Lower lobe of right lung (tissue), 2 donors: ENCODE data around the gene MIOS. TPM values are rescaled to one million over a fixed set of nuclear protein-coding genes. Genes with fewer than 3 reads are reported as not detected.
"Not testable (repeated sequence)": the region's sequence is repeated elsewhere in the genome, so short reads cannot be mapped to it uniquely, and the experiment has no call there.

Experiments
- ATAC-seq, 2 donors: fragments of 200-7000 bp; cut with Tn5 transposase; one replicate each; pipeline ENCODE4 v1.9.1; 2020 to 2022; ENCODE audit warnings: mild to moderate bottlenecking in 2 of 2, moderate library complexity in 2 of 2
- DNase-seq: peaks from one replicate; pipeline ENCODE4 v3.0.0-alpha.2; 2020
- H3K27ac ChIP-seq: fragments of 200-600 bp; one replicate; pipeline ENCODE4 v1.8.0; 2022
- H3K27me3 ChIP-seq: fragments of 200-600 bp; one replicate; pipeline ENCODE4 v1.8.0; 2022; ENCODE audit warnings: low read depth
- H3K36me3 ChIP-seq: fragments of 200-600 bp; one replicate; pipeline ENCODE4 v1.8.0; 2022; ENCODE audit warnings: mild to moderate bottlenecking
- H3K4me1 ChIP-seq: fragments of 200-600 bp; one replicate; pipeline ENCODE4 v1.8.0; 2022
- H3K4me3 ChIP-seq: fragments of 200-600 bp; one replicate; pipeline ENCODE4 v1.8.0; 2022; ENCODE audit warnings: mild to moderate bottlenecking
- H3K9me3 ChIP-seq: fragments of 200-600 bp; one replicate; pipeline ENCODE4 v1.8.0; 2022
- intact Hi-C: fragments of 100-400 bp; cut with DNase I; formaldehyde crosslinking; loops from one replicate; pipeline ENCODE4 v1.11.0; 2022
- total RNA-seq: library from RNA; stranded (reverse); fragmentation: NEBNext Ultra II Directional; extraction: Animal tissue kit (Norgen Biotek cat#: 25700); gene quantifications from one replicate; pipeline ENCODE4 v1.2.1, GENCODE V29; 2021
- TF ChIP-seq, protein P1 (sequence below): fragments of 200-600 bp; IDR thresholded peaks from one replicate; pipeline ENCODE4 v1.8.0; 2022; ENCODE audit warnings: antibody characterized with exemption, mild to moderate bottlenecking
- donor health status: DM: no; HTN: yes; CAD: no; lungs with severe emphysema.

Gene MIOS
- total RNA-seq, 1 donor from 2014 or later = 28.8 TPM

- ATAC-seq (no peak), DNase-seq (no peak)
- Histone ChIP-seq H3K4me3 (no peak overlapping the region), H3K9me3 (no peaks in the 10 kb centered on the region), H3K36me3 (no peaks in the 10 kb centered on the region), H3K27ac (no peak overlapping the region), H3K27me3 (no peaks in the 10 kb centered on the region), H3K4me1 (no peaks in the 10 kb centered on the region)
- intact Hi-C loops = no loop called here
- TF ChIP-seq, protein P1, sequence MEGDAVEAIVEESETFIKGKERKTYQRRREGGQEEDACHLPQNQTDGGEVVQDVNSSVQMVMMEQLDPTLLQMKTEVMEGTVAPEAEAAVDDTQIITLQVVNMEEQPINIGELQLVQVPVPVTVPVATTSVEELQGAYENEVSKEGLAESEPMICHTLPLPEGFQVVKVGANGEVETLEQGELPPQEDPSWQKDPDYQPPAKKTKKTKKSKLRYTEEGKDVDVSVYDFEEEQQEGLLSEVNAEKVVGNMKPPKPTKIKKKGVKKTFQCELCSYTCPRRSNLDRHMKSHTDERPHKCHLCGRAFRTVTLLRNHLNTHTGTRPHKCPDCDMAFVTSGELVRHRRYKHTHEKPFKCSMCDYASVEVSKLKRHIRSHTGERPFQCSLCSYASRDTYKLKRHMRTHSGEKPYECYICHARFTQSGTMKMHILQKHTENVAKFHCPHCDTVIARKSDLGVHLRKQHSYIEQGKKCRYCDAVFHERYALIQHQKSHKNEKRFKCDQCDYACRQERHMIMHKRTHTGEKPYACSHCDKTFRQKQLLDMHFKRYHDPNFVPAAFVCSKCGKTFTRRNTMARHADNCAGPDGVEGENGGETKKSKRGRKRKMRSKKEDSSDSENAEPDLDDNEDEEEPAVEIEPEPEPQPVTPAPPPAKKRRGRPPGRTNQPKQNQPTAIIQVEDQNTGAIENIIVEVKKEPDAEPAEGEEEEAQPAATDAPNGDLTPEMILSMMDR = no peak
Observed at GRCh38 chr7:7652798-7653540, 86.3 kb downstream of the MIOS start.

- DNase-seq = no peak
- H3K4me1 ChIP-seq = no peaks in the 10 kb centered on the region
- TF ChIP-seq, protein P1 = peak; percentile 35
- ATAC-seq = no peak
- no peak overlapping the region for H3K4me3 ChIP-seq
- intact Hi-C loops = no loop called here
- no peaks in the 10 kb centered on the region for H3K36me3 ChIP-seq
- H3K27ac ChIP-seq = no peak overlapping the region
- H3K9me3 ChIP-seq = no peaks in the 10 kb centered on the region
- H3K27me3 ChIP-seq = no peaks in the 10 kb centered on the region
Observed at GRCh38 chr7:7653593-7654187, 87.0 kb downstream of the MIOS start.

- H3K27me3 ChIP-seq = no peaks in the 10 kb centered on the region
- no peaks in the 10 kb centered on the region for H3K4me1 ChIP-seq
- no peak for DNase-seq
- peaks cover 2% of the 10 kb centered on the region for H3K9me3 ChIP-seq
- TF ChIP-seq, protein P1 = no peak
- ATAC-seq = no peak
- intact Hi-C loops = no loop called here
- H3K27ac ChIP-seq = no peak overlapping the region
- H3K4me3 ChIP-seq = no peak overlapping the region
- H3K36me3 ChIP-seq = no peaks in the 10 kb centered on the region
Observed at GRCh38 chr7:7654964-7655715, 88.5 kb downstream of the MIOS start.

GRCh38 chr7:7656459-7656858 is 89.8 kb downstream of the MIOS start:
- ATAC-seq, H3K9me3 ChIP-seq, H3K36me3 ChIP-seq, H3K4me1 ChIP-seq, intact Hi-C loops, H3K27me3 ChIP-seq, DNase-seq, H3K27ac ChIP-seq, H3K4me3 ChIP-seq: not testable (repeated sequence)

Other genes with a start within 250 kb of the MIOS start
- gene COL28A1, start 31.0 kb upstream of the MIOS start, total RNA-seq = 2.0 TPM
- 21.6 TPM for gene UMAD1, start 73.9 kb downstream of the MIOS start, total RNA-seq
- gene RPA3, start 151.7 kb downstream of the MIOS start, total RNA-seq = 27.4 TPM